ENCODE results near the gene SBK1. TPM values are rescaled to one million over a fixed set of nuclear protein-coding genes. Genes with fewer than 3 reads are reported as not detected.

Gene SBK1
- total RNA-seq, 1 experiment from 2014 or later = 4.4 TPM

DNA sequence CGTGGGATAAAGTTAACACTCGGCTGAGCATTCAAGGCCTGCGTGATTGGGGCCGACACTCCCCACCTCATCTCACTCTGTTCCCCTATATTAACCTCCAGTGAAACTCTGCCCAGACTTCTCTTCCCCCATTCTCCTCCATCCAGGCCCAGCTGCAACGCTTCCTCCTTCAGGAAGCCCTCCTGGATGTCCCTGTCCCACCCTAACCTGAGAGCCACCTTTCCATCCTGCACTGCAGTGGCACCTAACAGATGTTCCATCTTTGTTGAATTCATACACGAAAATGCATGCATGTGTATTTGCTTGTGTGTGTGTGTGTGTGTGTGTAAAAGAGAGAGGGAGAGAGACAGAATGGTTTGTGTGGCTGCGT lies 32.6 kb upstream of the SBK1 start:
- no peaks in the 10 kb centered on the region for H3K9me3 Mint-ChIP-seq (ENCODE audit: low read depth, unreplicated experiment)
- intact Hi-C loops (cut with micrococcal nuclease; ENCODE audit: unreplicated experiment) = no loop called here
- TF ChIP-seq, protein P1, sequence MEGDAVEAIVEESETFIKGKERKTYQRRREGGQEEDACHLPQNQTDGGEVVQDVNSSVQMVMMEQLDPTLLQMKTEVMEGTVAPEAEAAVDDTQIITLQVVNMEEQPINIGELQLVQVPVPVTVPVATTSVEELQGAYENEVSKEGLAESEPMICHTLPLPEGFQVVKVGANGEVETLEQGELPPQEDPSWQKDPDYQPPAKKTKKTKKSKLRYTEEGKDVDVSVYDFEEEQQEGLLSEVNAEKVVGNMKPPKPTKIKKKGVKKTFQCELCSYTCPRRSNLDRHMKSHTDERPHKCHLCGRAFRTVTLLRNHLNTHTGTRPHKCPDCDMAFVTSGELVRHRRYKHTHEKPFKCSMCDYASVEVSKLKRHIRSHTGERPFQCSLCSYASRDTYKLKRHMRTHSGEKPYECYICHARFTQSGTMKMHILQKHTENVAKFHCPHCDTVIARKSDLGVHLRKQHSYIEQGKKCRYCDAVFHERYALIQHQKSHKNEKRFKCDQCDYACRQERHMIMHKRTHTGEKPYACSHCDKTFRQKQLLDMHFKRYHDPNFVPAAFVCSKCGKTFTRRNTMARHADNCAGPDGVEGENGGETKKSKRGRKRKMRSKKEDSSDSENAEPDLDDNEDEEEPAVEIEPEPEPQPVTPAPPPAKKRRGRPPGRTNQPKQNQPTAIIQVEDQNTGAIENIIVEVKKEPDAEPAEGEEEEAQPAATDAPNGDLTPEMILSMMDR (IDR thresholded peaks at IDR 0.05; ENCODE audit: unreplicated experiment) = no peak
- peaks cover 6% of the 10 kb centered on the region for H3K4me1 Mint-ChIP-seq (ENCODE audit: low read depth, unreplicated experiment)
- H3K4me3 Mint-ChIP-seq (ENCODE audit: low read depth, unreplicated experiment) = no peak overlapping the region
- H3K36me3 Mint-ChIP-seq (ENCODE audit: insufficient read depth, unreplicated experiment) = no peaks in the 10 kb centered on the region
- H3K27ac Mint-ChIP-seq (ENCODE audit: unreplicated experiment) = no peak overlapping the region
- no peak for DNase-seq
- CTCF ChIA-PET = no interaction called here
- BruUV-seq (replicated peaks) = no TSS peak
- peaks cover 82% of the 10 kb centered on the region for H3K27me3 Mint-ChIP-seq (ENCODE audit: unreplicated experiment)

DNA sequence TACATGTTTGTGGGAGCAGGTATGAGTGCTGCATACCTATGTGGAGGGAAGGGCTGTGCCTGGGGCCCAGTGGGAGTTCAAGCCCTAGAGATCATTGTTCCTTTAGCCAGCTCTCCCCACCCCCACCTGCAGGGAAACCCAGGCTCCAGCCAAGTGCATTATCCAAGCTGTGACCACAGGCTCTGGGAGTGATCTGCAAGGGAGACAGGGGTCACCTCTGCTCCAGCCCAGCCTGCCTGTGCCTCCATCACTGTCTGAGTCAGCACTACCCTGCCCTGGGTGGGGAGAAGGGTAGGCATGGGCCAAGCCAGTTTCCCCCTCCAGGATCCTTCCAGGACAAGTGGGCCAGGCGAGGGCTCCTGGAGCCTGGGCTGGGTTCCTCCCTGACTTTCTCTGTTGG lies 32.1 kb upstream of the SBK1 start:
- BruUV-seq (replicated peaks) = no TSS peak
- H3K27me3 Mint-ChIP-seq (ENCODE audit: unreplicated experiment) = peaks cover 87% of the 10 kb centered on the region

DNA sequence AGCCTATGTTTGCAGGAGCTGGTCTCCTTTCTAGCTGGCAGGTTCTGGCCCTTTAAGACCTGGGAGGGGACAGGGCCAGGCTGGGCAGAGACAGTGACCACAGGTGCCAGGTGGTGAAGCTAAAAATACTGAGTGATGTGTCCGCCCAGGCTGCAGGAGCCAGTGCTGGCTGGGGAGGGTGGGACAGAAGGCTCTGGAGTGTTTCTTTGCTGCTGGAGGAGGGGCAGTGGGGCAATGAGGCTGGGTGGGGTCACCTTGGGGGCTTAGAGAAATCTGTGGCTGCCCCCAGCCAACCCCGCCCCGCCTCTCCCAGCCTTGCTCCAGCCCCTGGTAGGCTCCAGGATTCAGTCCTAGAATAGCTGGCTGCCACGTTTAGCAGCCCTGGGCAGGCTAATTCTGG lies 30.4 kb upstream of the SBK1 start:
- Mint-ChIP-seq H3K4me3 (ENCODE audit: low read depth, unreplicated experiment) (no peak overlapping the region), H3K36me3 (ENCODE audit: insufficient read depth, unreplicated experiment) (no peaks in the 10 kb centered on the region), H3K27ac (ENCODE audit: unreplicated experiment) (no peak overlapping the region), H3K27me3 (ENCODE audit: unreplicated experiment) (peaks cover 84% of the 10 kb centered on the region), H3K4me1 (ENCODE audit: low read depth, unreplicated experiment) (peaks cover 11% of the 10 kb centered on the region), H3K9me3 (ENCODE audit: low read depth, unreplicated experiment) (no peaks in the 10 kb centered on the region)
- TF ChIP-seq, protein P1 (IDR thresholded peaks at IDR 0.05; ENCODE audit: unreplicated experiment) = no peak
- intact Hi-C loops (cut with micrococcal nuclease; ENCODE audit: unreplicated experiment) = no loop called here
- no peak for DNase-seq
- CTCF ChIA-PET = interaction anchor here (0.5 kb wide), 1 partner anchor 1477 kb away, joined by 4 read pairs; no protein-coding TSS in a partner anchor
- no TSS peak for BruUV-seq (replicated peaks)

More for the DNA sequence above, 32.1 kb upstream of the SBK1 start:
- CTCF ChIA-PET = no interaction called here
- Mint-ChIP-seq H3K36me3 (ENCODE audit: insufficient read depth, unreplicated experiment) (no peaks in the 10 kb centered on the region), H3K9me3 (ENCODE audit: low read depth, unreplicated experiment) (no peaks in the 10 kb centered on the region), H3K4me1 (ENCODE audit: low read depth, unreplicated experiment) (peaks cover 10% of the 10 kb centered on the region), H3K27ac (ENCODE audit: unreplicated experiment) (no peak overlapping the region), H3K4me3 (ENCODE audit: low read depth, unreplicated experiment) (no peak overlapping the region)
- TF ChIP-seq, protein P1 (IDR thresholded peaks at IDR 0.05; ENCODE audit: unreplicated experiment) = no peak
- DNase-seq = no peak
- intact Hi-C loops (cut with micrococcal nuclease; ENCODE audit: unreplicated experiment) = no loop called here

DNA sequence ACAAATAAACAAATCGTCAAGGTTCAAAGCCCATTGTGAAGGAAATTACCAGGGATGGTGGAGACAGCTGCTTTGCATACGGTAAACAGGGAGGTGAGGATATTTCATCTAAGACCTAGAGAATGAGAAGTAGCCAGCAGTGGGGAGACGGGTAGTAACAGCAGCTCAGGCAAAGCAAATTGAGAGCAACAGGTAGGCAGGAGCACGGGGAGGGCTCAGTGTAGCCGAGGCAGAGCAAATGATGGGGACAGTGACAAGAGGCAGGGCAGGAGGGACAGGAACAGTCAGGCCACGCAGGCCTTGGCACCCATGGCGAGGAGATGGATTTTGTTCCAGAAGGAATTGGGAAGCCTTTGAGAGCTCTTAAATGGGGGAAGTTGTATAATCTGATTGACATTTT lies 29.0 kb upstream of the SBK1 start:
- intact Hi-C loops (cut with micrococcal nuclease; ENCODE audit: unreplicated experiment) = no loop called here
- Mint-ChIP-seq H3K9me3 (ENCODE audit: low read depth, unreplicated experiment) (no peaks in the 10 kb centered on the region), H3K4me3 (ENCODE audit: low read depth, unreplicated experiment) (no peak overlapping the region), H3K27ac (ENCODE audit: unreplicated experiment) (no peak overlapping the region), H3K36me3 (ENCODE audit: insufficient read depth, unreplicated experiment) (no peaks in the 10 kb centered on the region), H3K4me1 (ENCODE audit: low read depth, unreplicated experiment) (peaks cover 11% of the 10 kb centered on the region), H3K27me3 (ENCODE audit: unreplicated experiment) (peaks cover 70% of the 10 kb centered on the region)
- no TSS peak for BruUV-seq (replicated peaks)
- no peak for DNase-seq
- TF ChIP-seq, protein P1 (IDR thresholded peaks at IDR 0.05; ENCODE audit: unreplicated experiment) = no peak
- CTCF ChIA-PET = interaction anchor here (0.6 kb wide), 1 partner anchor 10 kb away, joined by 6 read pairs; no protein-coding TSS in a partner anchor
